GM23338 (cell line): ENCODE measurements around the gene ANO7. TPM values are rescaled to one million over a fixed set of nuclear protein-coding genes. Genes with fewer than 3 reads are reported as not detected.

Source experiments
- ATAC-seq: fragments of 200-7000 bp; cut with Tn5 transposase; 3 replicates; pipeline ENCODE4 v1.9.1; 2020
- DNase-seq: peaks from one replicate; pipeline ENCODE4 v3.0.0-alpha.2; 2015; ENCODE audit warnings: low spot score
- H2AFZ ChIP-seq: fragments of 200-600 bp; sonication (generic); 2 replicates; pipeline ENCODE4 v1.8.0; 2016; ENCODE audit warnings: antibody characterized with exemption, mild to moderate bottlenecking, moderate library complexity
- H3F3A ChIP-seq: fragments of 200-600 bp; sonication (generic); replicated peaks from 2 replicates; pipeline ENCODE4 v1.8.0; 2017; ENCODE audit warnings: antibody characterized with exemption, mixed run types, low read depth
- H3K27ac ChIP-seq: fragments of 200-600 bp; sonication (generic); 2 replicates; pipeline ENCODE4 v1.6.1; 2016; ENCODE audit warnings: low read depth
- H3K27me3 ChIP-seq: fragments of 200-600 bp; sonication (generic); 2 replicates; pipeline ENCODE4 v1.8.0; 2016; ENCODE audit warnings: mild to moderate bottlenecking, mixed run types, moderate library complexity; ENCODE audit not compliant: insufficient read depth
- H3K36me3 ChIP-seq: fragments of 200-600 bp; sonication (generic); 2 replicates; pipeline ENCODE4 v1.8.0; 2016; ENCODE audit warnings: mild to moderate bottlenecking; ENCODE audit not compliant: insufficient read depth
- H3K4me1 ChIP-seq: fragments of 200-600 bp; sonication (generic); 2 replicates; pipeline ENCODE4 v1.8.0; 2016; ENCODE audit warnings: mild to moderate bottlenecking, moderate library complexity; ENCODE audit not compliant: insufficient read depth
- H3K4me2 ChIP-seq: fragments of 200-600 bp; sonication (generic); 2 replicates; pipeline ENCODE4 v1.7.1; 2017; ENCODE audit warnings: mixed run types
- H3K4me3 ChIP-seq: fragments of 200-600 bp; sonication (generic); 2 replicates; pipeline ENCODE4 v1.6.1; 2016; ENCODE audit warnings: mixed run types
- H3K79me2 ChIP-seq: fragments of 200-600 bp; sonication (generic); replicated peaks from 2 replicates; pipeline ENCODE4 v1.8.0; 2017; ENCODE audit warnings: mild to moderate bottlenecking; ENCODE audit not compliant: insufficient read depth
- H3K9me2 ChIP-seq: fragments of 200-600 bp; sonication (generic); 2 replicates; pipeline ENCODE4 v1.8.0; 2017; ENCODE audit not compliant: insufficient read depth
- H4K20me1 ChIP-seq: fragments of 200-600 bp; sonication (generic); replicated peaks from 2 replicates; pipeline ENCODE4 v1.8.0; 2017; ENCODE audit warnings: mild to moderate bottlenecking; ENCODE audit not compliant: insufficient read depth
- H3K27ac Mint-ChIP-seq: 2 replicates; pipeline ENCODE4 v1.8.0; 2020; ENCODE audit warnings: inconsistent platforms, mild to moderate bottlenecking, moderate library complexity, mixed read lengths
- H3K27me3 Mint-ChIP-seq: 3 replicates; pipeline ENCODE4 v1.8.0; 2022; ENCODE audit warnings: low read depth, mild to moderate bottlenecking, moderate library complexity, mixed read lengths, inconsistent platforms; ENCODE audit not compliant: insufficient read depth, poor library complexity
- H3K36me3 Mint-ChIP-seq: 3 replicates; pipeline ENCODE4 v1.8.0; 2021; ENCODE audit warnings: low read depth, mild to moderate bottlenecking, inconsistent platforms, moderate library complexity, mixed read lengths
- H3K4me1 Mint-ChIP-seq: 3 replicates; pipeline ENCODE4 v1.8.0; 2020; ENCODE audit warnings: mild to moderate bottlenecking, inconsistent platforms, mixed read lengths
- H3K4me3 Mint-ChIP-seq: 3 replicates; pipeline ENCODE4 v1.8.0; 2021; ENCODE audit warnings: moderate library complexity, mild to moderate bottlenecking, inconsistent platforms, mixed read lengths
- H3K9me3 Mint-ChIP-seq: 3 replicates; pipeline ENCODE4 v1.8.0; 2020; ENCODE audit warnings: moderate library complexity, mild to moderate bottlenecking, inconsistent platforms, mixed read lengths
- CREB1 ChIP-seq: fragments of 250-450 bp; sonication (Bioruptor Pico); IDR thresholded peaks from 2 replicates; pipeline ENCODE4 v1.5.0; 2020; ENCODE audit warnings: low read depth, mild to moderate bottlenecking, moderate library complexity
- CTCF ChIP-seq, 2 experiments: fragments of 200-600 bp in 1 of 2; sonication (generic) in 1 of 2; conservative IDR thresholded peaks; 2 replicates each; pipeline versions ENCODE4 v1.5.1 to v1.6.1; 2016 to 2017; ENCODE audit warnings: antibody characterized with exemption in 2 of 2, low read depth in 2 of 2, mild to moderate bottlenecking in 2 of 2, moderate library complexity in 1 of 2
- ETS1 ChIP-seq: IDR thresholded peaks from 2 replicates; pipeline ENCODE4 v1.6.1; 2016; ENCODE audit warnings: antibody characterized with exemption
- EZH2 ChIP-seq: fragments of 200-600 bp; sonication (generic); IDR thresholded peaks from one replicate; pipeline ENCODE4 v1.8.0; 2017; ENCODE audit warnings: antibody characterized with exemption, mild to moderate bottlenecking, low read depth; ENCODE audit not compliant: unreplicated experiment
- EZH2phosphoT487 ChIP-seq: fragments of 200-600 bp; sonication (generic); IDR thresholded peaks from one replicate; pipeline ENCODE4 v1.8.1; 2018; ENCODE audit warnings: antibody characterized with exemption; ENCODE audit not compliant: unreplicated experiment
- JUNB ChIP-seq: IDR thresholded peaks from one replicate; pipeline ENCODE4 v1.6.1; 2016; ENCODE audit warnings: antibody characterized with exemption; ENCODE audit not compliant: unreplicated experiment
- NANOG ChIP-seq: IDR thresholded peaks from 2 replicates; pipeline ENCODE4 v1.6.1; 2016; ENCODE audit warnings: antibody characterized with exemption, borderline replicate concordance
- POLR2AphosphoS5 ChIP-seq: IDR thresholded peaks from 2 replicates; pipeline ENCODE4 v1.6.1; 2016; ENCODE audit warnings: antibody characterized with exemption, low read depth
- REST ChIP-seq: IDR thresholded peaks from one replicate; pipeline ENCODE4 v1.6.1; 2018; ENCODE audit warnings: antibody characterized with exemption; ENCODE audit not compliant: unreplicated experiment
- STAT1 ChIP-seq: IDR thresholded peaks from one replicate; pipeline ENCODE4 v1.6.1; 2016; ENCODE audit warnings: antibody characterized with exemption; ENCODE audit not compliant: unreplicated experiment
- ZNF114 ChIP-seq: fragments of 250-450 bp; sonication (Bioruptor Pico); IDR thresholded peaks from 2 replicates; pipeline ENCODE4 v1.5.0; 2020; ENCODE audit warnings: mild to moderate bottlenecking, moderate library complexity
- ZNF331 ChIP-seq: fragments of 250-450 bp; sonication (Bioruptor Pico); IDR thresholded peaks from 2 replicates; pipeline ENCODE4 v1.5.0; 2020; ENCODE audit warnings: low read depth, mild to moderate bottlenecking, moderate library complexity
- ZNF462 ChIP-seq: fragments of 250-450 bp; sonication (Bioruptor Pico); IDR thresholded peaks from 2 replicates; pipeline ENCODE4 v1.5.0; 2020; ENCODE audit warnings: mild to moderate bottlenecking, moderate library complexity
- polyA plus RNA-seq: library from polyadenylated mRNA; unstranded; fragments of >200 nt; fragmentation: Nextera tagmentation; extraction: Ambion mirVana; gene quantifications from 2 replicates; pipeline ENCODE4 v1.2.1, GENCODE V29; 2016
- total RNA-seq: library from RNA; depleted of rRNA; stranded (reverse); fragments of >200 nt; shearing (Covaris generic); gene quantifications from 2 replicates; pipeline ENCODE4 v1.2.3, GENCODE V29; 2014

Gene ANO7
- total and polyA plus RNA-seq, 2 experiments from 2014 or later = 3.6 to 5.1 TPM

GRCh38 chr2:241256168-241256545 is 67.7 kb downstream of the ANO7 start:
- TF ChIP-seq ZNF114 (CRISPR knock-in tag) = no peak
- no peak for TF ChIP-seq ETS1
- TF ChIP-seq CREB1 (CRISPR knock-in tag) = no peak
- no peak for TF ChIP-seq CTCF (conservative IDR thresholded peaks at IDR 0.05; ENCODE audit: low read depth in 2 of 2)
- no peak for TF ChIP-seq POLR2AphosphoS5
- no peak for TF ChIP-seq STAT1
- no peak for TF ChIP-seq EZH2
- TF ChIP-seq REST = no peak
- TF ChIP-seq NANOG = no peak
- no peak for TF ChIP-seq JUNB
- TF ChIP-seq ZNF462 (CRISPR knock-in tag) = no peak
- no peak for TF ChIP-seq EZH2phosphoT487
- TF ChIP-seq ZNF331 (CRISPR knock-in tag) = no peak
- no peaks in the 10 kb centered on the region for H3K4me1 ChIP-seq
- H3K9me3 Mint-ChIP-seq = no peaks in the 10 kb centered on the region
- ATAC-seq = no peak
- H3K36me3 Mint-ChIP-seq = peaks cover 87% of the 10 kb centered on the region
- no peak for DNase-seq
- H3K36me3 ChIP-seq = peaks cover 67% of the 10 kb centered on the region
- no peaks in the 10 kb centered on the region for H3F3A ChIP-seq
- no peak overlapping the region for H3K27ac ChIP-seq
- H3K4me2 ChIP-seq = no peak overlapping the region
- no peak overlapping the region for H3K4me3 ChIP-seq
- H3K4me3 Mint-ChIP-seq = no peak overlapping the region
- H4K20me1 ChIP-seq = peaks cover 26% of the 10 kb centered on the region
- no peaks in the 10 kb centered on the region for H3K27me3 ChIP-seq
- no peaks in the 10 kb centered on the region for H3K4me1 Mint-ChIP-seq
- H3K27me3 Mint-ChIP-seq = peaks cover 2% of the 10 kb centered on the region
- peaks cover 16% of the 10 kb centered on the region; the same call in 1 of the 2 replicates for H3K79me2 ChIP-seq
- H3K9me2 ChIP-seq = no peaks in the 10 kb centered on the region
- no peak overlapping the region for H2AFZ ChIP-seq
- H3K27ac Mint-ChIP-seq = no peak overlapping the region
